Liver (tissue), 9 donors: ENCODE results near the gene TCFL5. TPM values are rescaled to one million over a fixed set of nuclear protein-coding genes. Genes with fewer than 3 reads are reported as not detected.

ENCODE experiments used
- DNase-seq: peaks from one replicate; pipeline ENCODE4 v3.0.0-alpha.2; 2017; ENCODE audit warnings: low spot score
- H3K27ac ChIP-seq, 2 donors: one replicate each; pipeline ENCODE4 v1.7.0; 2013; ENCODE audit warnings: inconsistent platforms in 2 of 2, low read length in 2 of 2, control low read depth in 1 of 2, low read depth in 1 of 2, mild to moderate bottlenecking in 1 of 2
- H3K27me3 ChIP-seq, 4 donors: one replicate each; pipeline versions ENCODE4 v1.6.1 to v1.7.0; 2013; ENCODE audit warnings: low read length in 3 of 4, inconsistent platforms in 1 of 4, mild to moderate bottlenecking in 1 of 4, moderate library complexity in 1 of 4; ENCODE audit not compliant: control insufficient read depth in 4 of 4, insufficient read depth in 4 of 4
- H3K36me3 ChIP-seq, 4 donors: one replicate each; pipeline versions ENCODE4 v1.6.1 to v1.7.0; 2013; ENCODE audit warnings: low read length in 3 of 4, mild to moderate bottlenecking in 3 of 4, low read depth in 1 of 4, moderate library complexity in 1 of 4; ENCODE audit not compliant: control insufficient read depth in 4 of 4, insufficient read depth in 3 of 4
- H3K4me1 ChIP-seq, 4 donors: one replicate each; pipeline versions ENCODE4 v1.6.1 to v1.7.0; 2013; ENCODE audit warnings: low read length in 3 of 4, mild to moderate bottlenecking in 3 of 4, moderate library complexity in 1 of 4; ENCODE audit not compliant: control insufficient read depth in 4 of 4, insufficient read depth in 4 of 4
- H3K4me3 ChIP-seq, 3 donors: one replicate each; pipeline versions ENCODE4 v1.6.1 to v1.7.0; 2013; ENCODE audit warnings: low read length in 3 of 3, control low read depth in 1 of 3, low read depth in 1 of 3, mild to moderate bottlenecking in 1 of 3
- H3K9ac ChIP-seq, 2 donors: one replicate each; pipeline ENCODE4 v1.7.0; 2013; ENCODE audit warnings: low read length in 2 of 2, mild to moderate bottlenecking in 2 of 2, moderate library complexity in 2 of 2, control low read depth in 1 of 2, low read depth in 1 of 2
- H3K9me3 ChIP-seq, 4 donors: one replicate each; pipeline versions ENCODE4 v1.6.1 to v1.7.0; 2013; ENCODE audit warnings: low read length in 3 of 4; ENCODE audit not compliant: control insufficient read depth in 4 of 4
- CTCF ChIP-seq: fragments of 150-350 bp; IDR thresholded peaks from 2 replicates; pipeline ENCODE4 v1.5.1; 2017; ENCODE audit warnings: improper control_type of control experiment, low read depth, low read length; ENCODE audit not compliant: missing input control
- EGR1 ChIP-seq, 2 donors: IDR thresholded peaks; 2 replicates each; pipeline ENCODE4 v1.6.1; 2016 to 2018; ENCODE audit warnings: antibody characterized with exemption in 2 of 2, low read depth in 2 of 2
- FOXA1 ChIP-seq: IDR thresholded peaks from 2 replicates; pipeline ENCODE4 v1.6.1; 2016; ENCODE audit warnings: antibody characterized with exemption
- GABPA ChIP-seq, 2 donors: IDR thresholded peaks in 1 of 2; conservative IDR thresholded peaks in 1 of 2; 2 replicates each; pipeline ENCODE4 v1.6.1; 2016; ENCODE audit warnings: antibody characterized with exemption in 2 of 2, mild to moderate bottlenecking in 1 of 2, moderate library complexity in 1 of 2
- HNF4A ChIP-seq, 2 donors: conservative IDR thresholded peaks; 2 replicates each; pipeline ENCODE4 v1.6.1; 2016; ENCODE audit warnings: antibody characterized with exemption in 2 of 2, mild to moderate bottlenecking in 2 of 2
- RAD21 ChIP-seq, 2 donors: IDR thresholded peaks; 2 replicates each; pipeline ENCODE4 v1.6.1; 2016; ENCODE audit warnings: antibody characterized with exemption in 2 of 2, mild to moderate bottlenecking in 2 of 2
- RXRA ChIP-seq, 2 donors: IDR thresholded peaks; 2 replicates each; pipeline ENCODE4 v1.6.1; 2017 to 2018; ENCODE audit warnings: antibody characterized with exemption in 2 of 2, mild to moderate bottlenecking in 1 of 2
- TAF1 ChIP-seq: conservative IDR thresholded peaks from 2 replicates; pipeline ENCODE4 v1.6.1; 2016; ENCODE audit warnings: antibody characterized with exemption, mild to moderate bottlenecking
- YY1 ChIP-seq: IDR thresholded peaks from 2 replicates; pipeline ENCODE4 v1.6.1; 2016; ENCODE audit warnings: antibody characterized with exemption, mild to moderate bottlenecking
- WGBS: extraction: QIAGEN DNeasy Blood & Tissue Kit; methylation state at CpG from one replicate; pipeline ENCODE4 v1.1.7; 2013; 5-methylcytosine and 5-hydroxymethylcytosine counted together
- polyA plus RNA-seq, 2 donors: library from polyadenylated mRNA; stranded (reverse) in 1 of 2; unstranded in 1 of 2; fragments of 200-250 nt in 1 of 2; fragments of >200 nt in 1 of 2; fragmentation: Nextera tagmentation in 1 of 2; extraction: Ambion mirVana in 1 of 2; gene quantifications; one replicate each; pipeline versions ENCODE4 v1.2.1 to v1.2.3, GENCODE V29; 2013 to 2015
- total RNA-seq, 2 donors: library from RNA; depleted of rRNA; stranded (reverse); fragments of >200 nt; gene quantifications; one replicate each; pipeline ENCODE4 v1.2.3, GENCODE V29; 2014
- TF ChIP-seq, protein P1 (sequence below): IDR thresholded peaks from 2 replicates; pipeline ENCODE4 v1.6.1; 2016; ENCODE audit warnings: antibody characterized with exemption
- TF ChIP-seq, protein P2 (sequence below): IDR thresholded peaks from 2 replicates; pipeline ENCODE4 v1.6.1; 2016; ENCODE audit warnings: antibody characterized with exemption
- TF ChIP-seq, protein P3 (sequence below): IDR thresholded peaks from 2 replicates; pipeline ENCODE4 v1.6.1; 2016; ENCODE audit warnings: antibody characterized with exemption, mild to moderate bottlenecking
- TF ChIP-seq, protein P4 (sequence below): IDR thresholded peaks from 2 replicates; pipeline ENCODE4 v1.6.1; 2016; ENCODE audit warnings: antibody characterized with exemption
- donor health status: healthy.
- donor health status: healthy.
- donor health status: healthy.
- donor health status: healthy.
- donor health status: healthy.

TCFL5 gene
- total and polyA plus RNA-seq, 4 donors: 0.79 to 3.8 (median 2.2) TPM

- peaks cover 12 to 67% (median 48%) of the 10 kb centered on the region in 4 donors for H3K36me3 ChIP-seq
- H3K27ac ChIP-seq: no peak overlapping the region
- H3K27me3 ChIP-seq: no peaks in the 10 kb centered on the region
- TF ChIP-seq FOXA1: no peak
- TF ChIP-seq, protein P1, sequence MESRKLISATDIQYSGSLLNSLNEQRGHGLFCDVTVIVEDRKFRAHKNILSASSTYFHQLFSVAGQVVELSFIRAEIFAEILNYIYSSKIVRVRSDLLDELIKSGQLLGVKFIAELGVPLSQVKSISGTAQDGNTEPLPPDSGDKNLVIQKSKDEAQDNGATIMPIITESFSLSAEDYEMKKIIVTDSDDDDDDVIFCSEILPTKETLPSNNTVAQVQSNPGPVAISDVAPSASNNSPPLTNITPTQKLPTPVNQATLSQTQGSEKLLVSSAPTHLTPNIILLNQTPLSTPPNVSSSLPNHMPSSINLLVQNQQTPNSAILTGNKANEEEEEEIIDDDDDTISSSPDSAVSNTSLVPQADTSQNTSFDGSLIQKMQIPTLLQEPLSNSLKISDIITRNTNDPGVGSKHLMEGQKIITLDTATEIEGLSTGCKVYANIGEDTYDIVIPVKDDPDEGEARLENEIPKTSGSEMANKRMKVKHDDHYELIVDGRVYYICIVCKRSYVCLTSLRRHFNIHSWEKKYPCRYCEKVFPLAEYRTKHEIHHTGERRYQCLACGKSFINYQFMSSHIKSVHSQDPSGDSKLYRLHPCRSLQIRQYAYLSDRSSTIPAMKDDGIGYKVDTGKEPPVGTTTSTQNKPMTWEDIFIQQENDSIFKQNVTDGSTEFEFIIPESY: no peak
- TF ChIP-seq, protein P2, sequence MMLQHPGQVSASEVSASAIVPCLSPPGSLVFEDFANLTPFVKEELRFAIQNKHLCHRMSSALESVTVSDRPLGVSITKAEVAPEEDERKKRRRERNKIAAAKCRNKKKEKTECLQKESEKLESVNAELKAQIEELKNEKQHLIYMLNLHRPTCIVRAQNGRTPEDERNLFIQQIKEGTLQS: no peak
- no peak for TF ChIP-seq YY1
- 96% methylated on average over 45 of the region's 45 CpGs for WGBS
- H3K9me3 ChIP-seq: no peaks in the 10 kb centered on the region
- peaks cover 1 to 36% (median 14%) of the 10 kb centered on the region in 4 donors for H3K4me1 ChIP-seq
- no peak overlapping the region for H3K4me3 ChIP-seq
- no peak for DNase-seq
- no peak overlapping the region for H3K9ac ChIP-seq
Observed at GRCh38 chr20:62910777-62911497, 49.3 kb upstream of the TCFL5 start.

GRCh38 chr20:62910217-62910766 lies 48.7 kb upstream of the TCFL5 start:
- H3K27me3 ChIP-seq: no peaks in the 10 kb centered on the region
- no peaks in the 10 kb centered on the region for H3K9me3 ChIP-seq
- TF ChIP-seq CTCF: no peak
- TF ChIP-seq FOXA1: no peak
- no peak for TF ChIP-seq YY1
- TF ChIP-seq RAD21 (IDR thresholded peaks at IDR 0.05): no peak
- TF ChIP-seq TAF1: no peak
- no peak for TF ChIP-seq GABPA (IDR thresholded peaks at IDR 0.05 in 1 of 2, conservative IDR thresholded peaks at IDR 0.05 in 1 of 2)
- no peak for TF ChIP-seq RXRA (IDR thresholded peaks at IDR 0.05)
- TF ChIP-seq HNF4A (conservative IDR thresholded peaks at IDR 0.05): no peak
- peaks cover 1 to 33% (median 12%) of the 10 kb centered on the region in 4 donors for H3K4me1 ChIP-seq
- no peak for DNase-seq
- no peak overlapping the region for H3K27ac ChIP-seq
- H3K9ac ChIP-seq: no peak overlapping the region
- H3K4me3 ChIP-seq: no peak overlapping the region
- peaks cover 15 to 74% (median 55%) of the 10 kb centered on the region in 4 donors for H3K36me3 ChIP-seq
- WGBS: 93% methylated on average over 11 of the region's 11 CpGs

GRCh38 chr20:62908971-62909791 lies 47.6 kb upstream of the TCFL5 start:
- Histone ChIP-seq H3K4me1 (peaks cover 1 to 22% (median 7%) of the 10 kb centered on the region in 4 donors), H3K27ac (no peak overlapping the region), H3K9ac (no peak overlapping the region), H3K9me3 (no peaks in the 10 kb centered on the region), H3K27me3 (no peaks in the 10 kb centered on the region), H3K36me3 (peaks cover 18 to 82% (median 62%) of the 10 kb centered on the region in 4 donors), H3K4me3 (no peak overlapping the region)
- DNase-seq: no peak
- 90% methylated on average over 18 of the region's 18 CpGs for WGBS
- TF ChIP-seq EGR1 (IDR thresholded peaks at IDR 0.05; ENCODE audit: low read depth in 2 of 2) (no peak), RAD21 (IDR thresholded peaks at IDR 0.05) (no peak), RXRA (IDR thresholded peaks at IDR 0.05) (no peak), TAF1 (no peak)
- TF ChIP-seq, protein P3, sequence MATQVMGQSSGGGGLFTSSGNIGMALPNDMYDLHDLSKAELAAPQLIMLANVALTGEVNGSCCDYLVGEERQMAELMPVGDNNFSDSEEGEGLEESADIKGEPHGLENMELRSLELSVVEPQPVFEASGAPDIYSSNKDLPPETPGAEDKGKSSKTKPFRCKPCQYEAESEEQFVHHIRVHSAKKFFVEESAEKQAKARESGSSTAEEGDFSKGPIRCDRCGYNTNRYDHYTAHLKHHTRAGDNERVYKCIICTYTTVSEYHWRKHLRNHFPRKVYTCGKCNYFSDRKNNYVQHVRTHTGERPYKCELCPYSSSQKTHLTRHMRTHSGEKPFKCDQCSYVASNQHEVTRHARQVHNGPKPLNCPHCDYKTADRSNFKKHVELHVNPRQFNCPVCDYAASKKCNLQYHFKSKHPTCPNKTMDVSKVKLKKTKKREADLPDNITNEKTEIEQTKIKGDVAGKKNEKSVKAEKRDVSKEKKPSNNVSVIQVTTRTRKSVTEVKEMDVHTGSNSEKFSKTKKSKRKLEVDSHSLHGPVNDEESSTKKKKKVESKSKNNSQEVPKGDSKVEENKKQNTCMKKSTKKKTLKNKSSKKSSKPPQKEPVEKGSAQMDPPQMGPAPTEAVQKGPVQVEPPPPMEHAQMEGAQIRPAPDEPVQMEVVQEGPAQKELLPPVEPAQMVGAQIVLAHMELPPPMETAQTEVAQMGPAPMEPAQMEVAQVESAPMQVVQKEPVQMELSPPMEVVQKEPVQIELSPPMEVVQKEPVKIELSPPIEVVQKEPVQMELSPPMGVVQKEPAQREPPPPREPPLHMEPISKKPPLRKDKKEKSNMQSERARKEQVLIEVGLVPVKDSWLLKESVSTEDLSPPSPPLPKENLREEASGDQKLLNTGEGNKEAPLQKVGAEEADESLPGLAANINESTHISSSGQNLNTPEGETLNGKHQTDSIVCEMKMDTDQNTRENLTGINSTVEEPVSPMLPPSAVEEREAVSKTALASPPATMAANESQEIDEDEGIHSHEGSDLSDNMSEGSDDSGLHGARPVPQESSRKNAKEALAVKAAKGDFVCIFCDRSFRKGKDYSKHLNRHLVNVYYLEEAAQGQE: no peak
- TF ChIP-seq, protein P1: no peak
- TF ChIP-seq, protein P4, sequence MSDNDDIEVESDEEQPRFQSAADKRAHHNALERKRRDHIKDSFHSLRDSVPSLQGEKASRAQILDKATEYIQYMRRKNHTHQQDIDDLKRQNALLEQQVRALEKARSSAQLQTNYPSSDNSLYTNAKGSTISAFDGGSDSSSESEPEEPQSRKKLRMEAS: no peak
